ENCODE data around the gene GTF3C1. TPM values are rescaled to one million over a fixed set of nuclear protein-coding genes. Genes with fewer than 3 reads are reported as not detected.
"Not testable (repeated sequence)": the region's sequence is repeated elsewhere in the genome, so short reads cannot be mapped to it uniquely, and the experiment has no call there.

Gene GTF3C1
- total RNA-seq, 2 experiments from 2014 or later, result 48.8 to 50.7 TPM

- no peaks in the 10 kb centered on the region for H3K27me3 Mint-ChIP-seq
- no peak overlapping the region for H3K4me3 Mint-ChIP-seq
- H3K4me1 Mint-ChIP-seq, result peaks cover 11% of the 10 kb centered on the region
- intact Hi-C loops (cut with DNase I, micrococcal nuclease), result no loop called here
- ChIA-PET POLR2A (no interaction called here), CTCF (interaction anchor here (1.2 kb wide), 1 partner anchor 60 kb away, joined by 4 read pairs; no protein-coding TSS in a partner anchor)
- H3K9me3 Mint-ChIP-seq (ENCODE audit: low read depth), result no peaks in the 10 kb centered on the region
- ATAC-seq (no peak), DNase-seq (no peak)
- H3K27ac Mint-ChIP-seq, result no peak overlapping the region
- peaks cover 30% of the 10 kb centered on the region for H3K36me3 Mint-ChIP-seq (ENCODE audit: low read depth)
Observed at GRCh38 chr16:27582883-27583282, 33.2 kb upstream of the GTF3C1 start.

- H3K4me1 Mint-ChIP-seq, result peaks cover 11% of the 10 kb centered on the region
- DNase-seq (no peak), ATAC-seq (peak; percentile 27)
- no peaks in the 10 kb centered on the region for H3K27me3 Mint-ChIP-seq
- H3K27ac Mint-ChIP-seq, result no peak overlapping the region
- H3K36me3 Mint-ChIP-seq (ENCODE audit: low read depth), result peaks cover 23% of the 10 kb centered on the region
- no peak overlapping the region for H3K4me3 Mint-ChIP-seq
- intact Hi-C loops (cut with DNase I, micrococcal nuclease), result no loop called here
- ChIA-PET POLR2A (no interaction called here), CTCF (interaction anchor here (1.2 kb wide), 1 partner anchor 10 kb away, joined by 3 read pairs; no protein-coding TSS in a partner anchor)
- H3K9me3 Mint-ChIP-seq (ENCODE audit: low read depth), result no peaks in the 10 kb centered on the region
Observed at GRCh38 chr16:27579087-27579980, 29.6 kb upstream of the GTF3C1 start.

DNA sequence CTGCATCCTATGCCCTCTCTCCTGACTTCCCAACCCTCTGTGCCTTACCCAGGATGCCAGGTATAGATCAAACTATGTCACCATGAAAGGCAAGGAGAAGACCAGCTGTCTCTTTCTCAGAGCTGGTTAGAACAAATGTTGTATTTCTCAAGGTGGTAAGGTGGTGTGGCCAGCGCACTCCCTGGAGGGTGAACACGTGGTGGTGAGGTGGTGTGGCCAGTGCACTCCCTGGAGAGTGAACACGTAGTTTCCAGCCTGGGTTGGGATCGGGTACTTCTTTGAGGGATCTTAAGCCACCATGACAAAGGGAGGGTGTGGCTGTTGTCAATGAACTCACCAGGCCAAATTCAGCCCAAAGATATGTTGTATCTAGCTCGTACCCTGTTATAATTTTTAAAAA lies 27.0 kb upstream of the GTF3C1 start:
- Mint-ChIP-seq H3K4me1 (peaks cover 11% of the 10 kb centered on the region), H3K27me3 (no peaks in the 10 kb centered on the region), H3K4me3 (no peak overlapping the region), H3K9me3 (ENCODE audit: low read depth) (no peaks in the 10 kb centered on the region), H3K27ac (no peak overlapping the region), H3K36me3 (ENCODE audit: low read depth) (peaks cover 3% of the 10 kb centered on the region)
- intact Hi-C loops (cut with DNase I, micrococcal nuclease), result no loop called here
- POLR2A ChIA-PET, result no interaction called here
- CTCF ChIA-PET, result no interaction called here
- ATAC-seq, result no peak
- no peak for DNase-seq

DNA sequence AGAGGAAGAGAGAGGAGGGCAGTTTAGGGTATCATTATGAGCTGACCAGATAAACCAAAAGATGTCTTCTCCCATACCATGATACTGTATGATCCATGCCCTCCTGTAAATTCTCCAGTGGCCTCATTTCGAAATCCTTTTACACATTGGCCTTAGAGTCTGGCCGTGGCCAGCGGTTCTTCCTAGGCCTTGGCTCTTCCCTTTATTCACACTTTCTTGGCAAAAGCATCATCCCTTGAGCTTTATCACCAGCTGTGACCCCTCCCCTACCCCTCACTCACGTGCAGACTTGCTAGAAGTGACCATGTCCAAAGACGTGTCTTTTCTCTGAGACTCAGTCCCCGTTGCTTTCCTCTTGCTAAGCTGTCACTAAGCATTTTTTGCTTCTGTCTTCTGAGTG lies 23.0 kb upstream of the GTF3C1 start:
- no peak overlapping the region for H3K27ac Mint-ChIP-seq
- no peak for DNase-seq
- no peak for ATAC-seq
- intact Hi-C loops (cut with DNase I, micrococcal nuclease), result no loop called here
- no peak overlapping the region for H3K4me3 Mint-ChIP-seq
- no peaks in the 10 kb centered on the region for H3K9me3 Mint-ChIP-seq (ENCODE audit: low read depth)
- POLR2A ChIA-PET, result no interaction called here
- H3K27me3 Mint-ChIP-seq, result no peaks in the 10 kb centered on the region
- H3K4me1 Mint-ChIP-seq, result no peaks in the 10 kb centered on the region
- CTCF ChIA-PET, result no interaction called here
- H3K36me3 Mint-ChIP-seq (ENCODE audit: low read depth), result no peaks in the 10 kb centered on the region

- intact Hi-C loops (cut with DNase I, micrococcal nuclease), result no loop called here
- CTCF ChIA-PET, result no interaction called here
- POLR2A ChIA-PET, result no interaction called here
- H3K4me3 Mint-ChIP-seq, result no peak overlapping the region
- H3K27me3 Mint-ChIP-seq, result no peaks in the 10 kb centered on the region
- H3K27ac Mint-ChIP-seq, result no peak overlapping the region
- H3K4me1 Mint-ChIP-seq, result no peaks in the 10 kb centered on the region
- no peak for DNase-seq
- no peaks in the 10 kb centered on the region for H3K9me3 Mint-ChIP-seq (ENCODE audit: low read depth)
- no peaks in the 10 kb centered on the region for H3K36me3 Mint-ChIP-seq (ENCODE audit: low read depth)
- ATAC-seq, result no peak
Observed at GRCh38 chr16:27571433-27572326, 22.0 kb upstream of the GTF3C1 start.

GRCh38 chr16:27570986-27571385 lies 21.3 kb upstream of the GTF3C1 start:
- H3K27ac Mint-ChIP-seq; H3K36me3 Mint-ChIP-seq (ENCODE audit: low read depth); H3K9me3 Mint-ChIP-seq (ENCODE audit: low read depth); DNase-seq; H3K27me3 Mint-ChIP-seq; ATAC-seq; H3K4me1 Mint-ChIP-seq; intact Hi-C loops (cut with DNase I, micrococcal nuclease); H3K4me3 Mint-ChIP-seq; CTCF ChIA-PET; POLR2A ChIA-PET: not testable (repeated sequence)

DNA sequence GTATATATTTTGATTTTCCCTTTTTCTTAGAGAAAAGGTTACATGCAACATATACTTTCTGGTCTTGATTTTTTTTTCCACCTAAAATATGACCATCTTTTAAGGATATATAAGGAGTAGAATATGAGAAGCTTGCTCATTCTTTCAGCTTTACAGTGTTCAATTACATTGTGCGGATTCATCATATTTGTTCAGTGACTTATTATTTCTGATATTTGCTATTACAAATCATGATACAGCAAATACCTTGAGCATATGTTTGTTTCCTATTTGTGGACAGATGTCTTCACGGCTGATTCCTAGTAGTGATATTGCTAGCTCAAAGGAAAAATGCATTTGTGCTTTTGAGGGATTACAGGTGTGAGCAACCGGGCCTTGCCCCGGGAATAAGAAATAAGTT lies 18.4 kb upstream of the GTF3C1 start:
- Mint-ChIP-seq H3K27me3 (no peaks in the 10 kb centered on the region), H3K36me3 (ENCODE audit: low read depth) (no peaks in the 10 kb centered on the region), H3K27ac (no peak overlapping the region), H3K4me1 (no peaks in the 10 kb centered on the region), H3K4me3 (no peak overlapping the region), H3K9me3 (ENCODE audit: low read depth) (no peaks in the 10 kb centered on the region)
- no peak for ATAC-seq
- ChIA-PET CTCF (interaction anchor here (0.6 kb wide), 1 partner anchor 238 kb away, joined by 3 read pairs; no protein-coding TSS in a partner anchor), POLR2A (no interaction called here)
- intact Hi-C loops (cut with DNase I, micrococcal nuclease), result no loop called here
- DNase-seq, result no peak

DNA sequence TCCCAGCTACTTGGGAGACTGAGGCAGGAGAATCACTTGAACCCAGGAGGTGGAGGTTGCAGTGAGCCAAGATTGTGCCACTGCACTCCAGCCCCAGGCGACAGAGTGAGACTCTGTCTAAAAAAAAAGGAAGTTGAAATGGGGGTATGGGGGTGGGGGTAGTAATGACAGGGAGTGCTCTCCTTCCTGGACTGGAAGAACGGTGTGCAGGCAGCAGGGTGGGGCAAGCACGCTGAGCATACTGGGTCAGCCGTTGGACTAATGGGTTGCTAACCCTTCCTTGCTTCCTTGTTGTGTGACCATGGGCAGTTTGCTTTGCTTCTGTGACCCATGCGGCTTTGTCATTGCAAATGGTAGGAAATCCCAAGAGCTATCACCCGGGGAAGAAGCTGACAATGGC lies 16.7 kb upstream of the GTF3C1 start:
- H3K27ac Mint-ChIP-seq, result no peak overlapping the region
- no peaks in the 10 kb centered on the region for H3K36me3 Mint-ChIP-seq (ENCODE audit: low read depth)
- no peak for ATAC-seq
- no peak overlapping the region for H3K4me3 Mint-ChIP-seq
- intact Hi-C loops (cut with DNase I, micrococcal nuclease), result no loop called here
- DNase-seq, result no peak
- no peaks in the 10 kb centered on the region for H3K27me3 Mint-ChIP-seq
- ChIA-PET CTCF (no interaction called here), POLR2A (no interaction called here)
- H3K4me1 Mint-ChIP-seq, result no peaks in the 10 kb centered on the region
- no peaks in the 10 kb centered on the region for H3K9me3 Mint-ChIP-seq (ENCODE audit: low read depth)

- ChIA-PET CTCF (interaction anchor here (0.5 kb wide), 1 partner anchor 890 kb away, joined by 3 read pairs; no protein-coding TSS in a partner anchor), POLR2A (no interaction called here)
- intact Hi-C loops (cut with DNase I, micrococcal nuclease), result no loop called here
- Mint-ChIP-seq H3K4me3 (no peak overlapping the region), H3K27me3 (no peaks in the 10 kb centered on the region), H3K36me3 (ENCODE audit: low read depth) (no peaks in the 10 kb centered on the region), H3K9me3 (ENCODE audit: low read depth) (no peaks in the 10 kb centered on the region), H3K4me1 (no peaks in the 10 kb centered on the region), H3K27ac (no peak overlapping the region)
- DNase-seq, result no peak
- ATAC-seq, result no peak
Observed at GRCh38 chr16:27564224-27564623, 14.5 kb upstream of the GTF3C1 start.

DNA sequence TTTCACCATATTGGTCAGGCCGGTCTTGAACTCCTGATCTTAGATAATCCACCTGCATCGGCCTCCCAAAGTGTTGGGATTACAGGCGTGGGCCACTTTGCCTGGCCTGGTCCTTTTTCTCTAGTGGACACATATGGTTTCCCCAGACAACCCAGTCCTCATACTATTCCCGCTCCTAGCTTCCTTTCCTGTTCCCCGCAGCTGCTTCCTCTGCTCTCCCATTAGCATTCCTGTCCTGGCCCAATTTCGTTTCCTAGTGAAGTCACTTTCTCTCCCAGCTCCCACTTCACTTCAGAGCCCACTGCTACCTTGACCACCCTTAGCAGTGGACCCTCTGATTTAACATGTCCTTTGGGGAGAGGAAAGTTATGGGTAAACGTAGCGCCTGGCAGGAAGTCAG lies 11.5 kb upstream of the GTF3C1 start:
- ATAC-seq, result no peak
- no peak for DNase-seq
- no peaks in the 10 kb centered on the region for H3K27me3 Mint-ChIP-seq
- H3K4me1 Mint-ChIP-seq, result no peaks in the 10 kb centered on the region
- no peaks in the 10 kb centered on the region for H3K9me3 Mint-ChIP-seq (ENCODE audit: low read depth)
- ChIA-PET CTCF (interaction anchor here (1.5 kb wide), 1 partner anchor 45 kb away, joined by 5 read pairs; no protein-coding TSS in a partner anchor), POLR2A (no interaction called here)
- intact Hi-C loops (cut with DNase I, micrococcal nuclease), result no loop called here
- no peak overlapping the region for H3K4me3 Mint-ChIP-seq
- no peaks in the 10 kb centered on the region for H3K36me3 Mint-ChIP-seq (ENCODE audit: low read depth)
- H3K27ac Mint-ChIP-seq, result no peak overlapping the region

GRCh38 chr16:27558932-27559331 lies 9.2 kb upstream of the GTF3C1 start:
- intact Hi-C loops (cut with DNase I, micrococcal nuclease), result loop anchor here in 1 of 2 experiments (10.0 kb wide), 1 partner anchor 996 kb away; the partner anchor contains the start of gene SGF29
- CTCF ChIA-PET, result interaction anchor here (0.8 kb wide), 1 partner anchor 19 kb away, joined by 3 read pairs; no protein-coding TSS in a partner anchor
- no peaks in the 10 kb centered on the region for H3K4me1 Mint-ChIP-seq
- H3K9me3 Mint-ChIP-seq (ENCODE audit: low read depth), result no peaks in the 10 kb centered on the region
- H3K4me3 Mint-ChIP-seq, result no peak overlapping the region
- POLR2A ChIA-PET, result no interaction called here
- no peak overlapping the region for H3K27ac Mint-ChIP-seq
- no peak for DNase-seq
- no peaks in the 10 kb centered on the region for H3K36me3 Mint-ChIP-seq (ENCODE audit: low read depth)
- no peaks in the 10 kb centered on the region for H3K27me3 Mint-ChIP-seq
- ATAC-seq, result no peak
